CD14-positive monocyte (primary cell): ENCODE measurements around the gene ADORA2A. TPM values are rescaled to one million over a fixed set of nuclear protein-coding genes. Genes with fewer than 3 reads are reported as not detected.

Source experiments
- DNase-seq, 3 donors: peaks; one replicate each; pipeline ENCODE4 v3.0.0-alpha.2; 2011 to 2022
- H2AFZ ChIP-seq: 2 replicates; pipeline ENCODE4 v1.6.0; 2012; ENCODE audit warnings: mild to moderate bottlenecking, low read depth, low read length, inconsistent platforms; ENCODE audit not compliant: insufficient read depth, poor library complexity, severe bottlenecking
- H3K27ac ChIP-seq, 2 donors: 1 replicate in 1 of 2; 2 replicates in 1 of 2; pipeline ENCODE4 v1.5.1; 2012 to 2013; ENCODE audit warnings: low read length in 2 of 2, control low read depth in 1 of 2, inconsistent platforms in 1 of 2, low read depth in 1 of 2, mild to moderate bottlenecking in 1 of 2
- H3K27me3 ChIP-seq, 2 donors: one replicate each; pipeline versions ENCODE4 v1.6.0 to v1.6.1; 2011 to 2013; ENCODE audit warnings: low read length in 2 of 2; ENCODE audit not compliant: control insufficient read depth in 2 of 2, insufficient read depth in 2 of 2
- H3K36me3 ChIP-seq, 2 donors: replicated peaks in 1 of 2; 1 replicate in 1 of 2; 2 replicates in 1 of 2; pipeline versions ENCODE4 v1.5.1 to v1.6.1; 2012 to 2013; ENCODE audit warnings: low read length in 2 of 2, control low read depth in 1 of 2, inconsistent platforms in 1 of 2, mild to moderate bottlenecking in 1 of 2; ENCODE audit not compliant: insufficient read depth in 2 of 2, control insufficient read depth in 1 of 2
- H3K4me1 ChIP-seq, 2 donors: 1 replicate in 1 of 2; 2 replicates in 1 of 2; pipeline versions ENCODE4 v1.5.1 to v1.6.1; 2012 to 2013; ENCODE audit warnings: low read length in 2 of 2, control low read depth in 1 of 2, inconsistent platforms in 1 of 2, mild to moderate bottlenecking in 1 of 2, moderate library complexity in 1 of 2; ENCODE audit not compliant: insufficient read depth in 2 of 2, control insufficient read depth in 1 of 2
- H3K4me2 ChIP-seq: replicated peaks from 2 replicates; pipeline ENCODE3; 2012; ENCODE audit warnings: low read length, moderate library complexity, mild to moderate bottlenecking; ENCODE audit not compliant: poor library complexity, severe bottlenecking; ENCODE audit errors: extremely low read depth
- H3K4me3 ChIP-seq, 3 experiments: fragments of 200-600 bp in 1 of 3; sonication (generic) in 1 of 3; replicated peaks in 1 of 3; 1 replicate in 2 of 3; 2 replicates in 1 of 3; pipeline ENCODE4 v1.5.1; 2011 to 2013; ENCODE audit warnings: low read length in 3 of 3, mild to moderate bottlenecking in 3 of 3, control low read depth in 2 of 3, low read depth in 2 of 3, inconsistent platforms in 1 of 3, moderate library complexity in 1 of 3
- H3K79me2 ChIP-seq: 2 replicates; pipeline ENCODE4 v1.6.0; 2012; ENCODE audit warnings: mild to moderate bottlenecking, control low read depth, inconsistent platforms, low read length, moderate library complexity; ENCODE audit not compliant: insufficient read depth
- H3K9ac ChIP-seq: 2 replicates; pipeline ENCODE4 v1.6.0; 2017; ENCODE audit warnings: low read length, mild to moderate bottlenecking; ENCODE audit not compliant: insufficient read depth, poor library complexity, severe bottlenecking
- H3K9me3 ChIP-seq, 2 donors: replicated peaks in 1 of 2; 1 replicate in 1 of 2; 2 replicates in 1 of 2; pipeline versions ENCODE4 v1.5.1 to v1.6.1; 2012 to 2013; ENCODE audit warnings: low read length in 2 of 2, control low read depth in 1 of 2; ENCODE audit not compliant: control insufficient read depth in 1 of 2, insufficient read depth in 1 of 2
- H4K20me1 ChIP-seq: 2 replicates; pipeline ENCODE4 v1.6.0; 2012; ENCODE audit warnings: mild to moderate bottlenecking, low read length, control low read depth, moderate library complexity; ENCODE audit not compliant: insufficient read depth
- H3K27ac Mint-ChIP-seq, 7 donors: one replicate each; pipeline ENCODE4 v1.8.0; 2020; ENCODE audit warnings: mild to moderate bottlenecking in 7 of 7, mixed read lengths in 7 of 7, moderate library complexity in 6 of 7, inconsistent platforms in 2 of 7
- H3K27me3 Mint-ChIP-seq, 3 donors: one replicate each; pipeline ENCODE4 v1.8.0; 2021 to 2022; ENCODE audit warnings: low read depth in 3 of 3, mild to moderate bottlenecking in 3 of 3, mixed read lengths in 3 of 3, moderate library complexity in 3 of 3, inconsistent platforms in 1 of 3
- H3K36me3 Mint-ChIP-seq, 2 donors: one replicate each; pipeline ENCODE4 v1.8.0; 2020; ENCODE audit warnings: mixed read lengths in 2 of 2, inconsistent platforms in 1 of 2, mild to moderate bottlenecking in 1 of 2
- H3K4me1 Mint-ChIP-seq: one replicate; pipeline ENCODE4 v1.8.0; 2020; ENCODE audit warnings: mild to moderate bottlenecking, mixed read lengths
- H3K4me3 Mint-ChIP-seq, 2 donors: one replicate each; pipeline ENCODE4 v1.8.0; 2020; ENCODE audit warnings: mild to moderate bottlenecking in 2 of 2, mixed read lengths in 2 of 2, moderate library complexity in 1 of 2
- H3K9me3 Mint-ChIP-seq, 7 donors: one replicate each; pipeline ENCODE4 v1.8.0; 2020 to 2022; ENCODE audit warnings: mixed read lengths in 7 of 7, mild to moderate bottlenecking in 6 of 7, moderate library complexity in 6 of 7, inconsistent platforms in 2 of 7
- CTCF ChIP-seq: fragments of 200-600 bp; IDR thresholded peaks from one replicate; pipeline ENCODE4 v1.8.0; 2022; ENCODE audit warnings: antibody characterized with exemption, mild to moderate bottlenecking
- WGBS: methylation state at CpG from one replicate; pipeline ENCODE4 v1.1.5; 2013; ENCODE audit warnings: missing lambda C conversion rate; ENCODE audit not compliant: insufficient coverage; 5-methylcytosine and 5-hydroxymethylcytosine counted together
- intact Hi-C, 2 donors: fragments of 100-400 bp; cut with micrococcal nuclease; formaldehyde crosslinking; loops; one replicate each; pipeline versions ENCODE4 v1.15.0 to v1.15.1; 2023
- polyA plus RNA-seq, 3 donors: library from polyadenylated mRNA; depleted of rRNA in 1 of 3; unstranded in 2 of 3; stranded (reverse) in 1 of 3; fragments of 300-500 nt in 2 of 3; fragments of >200 nt in 1 of 3; fragmentation: Illumina TruSeq in 2 of 3; gene quantifications; 1 replicate in 2 of 3; 2 replicates in 1 of 3; pipeline ENCODE4 v1.2.3, GENCODE V29; 2012 to 2021

The ADORA2A gene
- polyA plus RNA-seq, 3 donors: 5.8 to 10.2 (median 6.5) TPM

- no peak overlapping the region for H3K27ac ChIP-seq
- H3K9ac ChIP-seq: no peak overlapping the region
- H3K27me3 ChIP-seq: no peaks in the 10 kb centered on the region
- no peaks in the 10 kb centered on the region for H3K9me3 ChIP-seq
- intact Hi-C loops: loop anchor here (2.0 to 5.0 kb wide), 4 partner anchors 19 to 100 kb away; no protein-coding TSS in a partner anchor
- peaks cover 27 to 39% of the 10 kb centered on the region in 2 donors for H3K4me1 ChIP-seq
- TF ChIP-seq CTCF: no peak
- H3K27ac Mint-ChIP-seq: peak overlapping the region in 3 of 7 donors; percentile 64 to 73 (median 73)
- peaks cover 2% of the 10 kb centered on the region in 2 donors for H3K36me3 ChIP-seq
- no peaks in the 10 kb centered on the region for H3K9me3 Mint-ChIP-seq
- peaks cover 31% of the 10 kb centered on the region for H3K79me2 ChIP-seq
- peaks cover 27% of the 10 kb centered on the region for H3K4me1 Mint-ChIP-seq
- no peak overlapping the region for H3K4me3 ChIP-seq
- 91% methylated on average over 5 of the region's 5 CpGs for WGBS
- no peak overlapping the region for H3K4me2 ChIP-seq
- no peak overlapping the region for H2AFZ ChIP-seq
- H3K27me3 Mint-ChIP-seq: peaks cover 16 to 37% (median 18%) of the 10 kb centered on the region in 3 donors
- H3K36me3 Mint-ChIP-seq: peaks cover 19% of the 10 kb centered on the region in 2 donors
- H4K20me1 ChIP-seq: no peaks in the 10 kb centered on the region
- peak overlapping the region; percentile 66 to 72 for H3K4me3 Mint-ChIP-seq
- no peak for DNase-seq
These were observed 5.2 kb upstream of the ADORA2A start for GRCh38 chr22:24422102-24422665.

GRCh38 chr22:24423519-24424000, 3.8 kb upstream of the ADORA2A start:
- H3K36me3 ChIP-seq: no peaks in the 10 kb centered on the region
- peaks cover 43% of the 10 kb centered on the region for H3K79me2 ChIP-seq
- DNase-seq: peak; percentile 56 to 78 (median 66)
- H3K27me3 Mint-ChIP-seq: peaks cover 18 to 42% (median 20%) of the 10 kb centered on the region in 3 donors
- intact Hi-C loops: loop anchor here (1.0 to 5.0 kb wide), 5 partner anchors 21 to 102 kb away; no protein-coding TSS in a partner anchor
- H3K36me3 Mint-ChIP-seq: peaks cover 17 to 23% of the 10 kb centered on the region in 2 donors
- no peaks in the 10 kb centered on the region for H3K9me3 ChIP-seq
- no peaks in the 10 kb centered on the region for H3K9me3 Mint-ChIP-seq
- peak overlapping the region; percentile 84 for H3K9ac ChIP-seq
- peaks cover 41 to 53% of the 10 kb centered on the region in 2 donors for H3K4me1 ChIP-seq
- peak overlapping the region in 4 of 7 donors; percentile 63 to 72 (median 68) for H3K27ac Mint-ChIP-seq
- H3K4me3 ChIP-seq: peak overlapping the region in 2 of 3 experiments; percentile 73 to 77
- H3K4me3 Mint-ChIP-seq: peak overlapping the region; percentile 57 to 89
- peaks cover 39% of the 10 kb centered on the region for H3K4me1 Mint-ChIP-seq
- TF ChIP-seq CTCF: peak; percentile 94
- peak overlapping the region in 1 of 2 donors; percentile 84 for H3K27ac ChIP-seq
- 2% methylated on average over 51 of the region's 56 CpGs for WGBS
- H4K20me1 ChIP-seq: no peaks in the 10 kb centered on the region
- peak overlapping the region; percentile 72 for H2AFZ ChIP-seq
- no peaks in the 10 kb centered on the region for H3K27me3 ChIP-seq
- peak overlapping the region; percentile 86 for H3K4me2 ChIP-seq
